ENCODE data around the gene L1CAM. TPM values are rescaled to one million over a fixed set of nuclear protein-coding genes. Genes with fewer than 3 reads are reported as not detected.

L1CAM gene
- total and polyA plus RNA-seq, 9 donors, result 0.84 to 12.0 (median 3.6) TPM

- no peak for DNase-seq
- Histone ChIP-seq H3K4me3 (ENCODE audit: low read length) (no peak within 1 kb of the TSS), H3K4me1 (ENCODE audit: control insufficient read depth, insufficient read depth, low read length) (peaks cover 9% of the 10 kb centered on the region), H3K27me3 (ENCODE audit: control insufficient read depth, insufficient read depth, low read length) (peaks cover 70% of the 10 kb centered on the region), H3K27ac (ENCODE audit: low read length) (no peak within 1 kb of the TSS), H3K36me3 (ENCODE audit: control insufficient read depth, insufficient read depth, low read length) (no peaks in the 10 kb centered on the region), H3K9me3 (replicated peaks; ENCODE audit: control insufficient read depth, low read depth, low read length) (no peaks in the 10 kb centered on the region)
- WGBS (ENCODE audit: insufficient coverage), result 16% methylated on average over 89 of the region's 97 CpGs
Observed at GRCh38 chrX:153829799-153830639, 56.0 kb downstream of the L1CAM start, which contains the start of gene PDZD4. Gene PDZD4, minus strand, starts transcription at chrX:153830544. Its CDS starts 246 bp downstream, at chrX:153830298.

GRCh38 chrX:153829549-153829798, 56.5 kb downstream of the L1CAM start:
- peaks cover 9% of the 10 kb centered on the region for H3K4me1 ChIP-seq (ENCODE audit: control insufficient read depth, insufficient read depth, low read length)
- no peak overlapping the region for H3K27ac ChIP-seq (ENCODE audit: low read length)
- no peak for DNase-seq
- peaks cover 67% of the 10 kb centered on the region for H3K27me3 ChIP-seq (ENCODE audit: control insufficient read depth, insufficient read depth, low read length)
- 19% methylated on average over 27 of the region's 27 CpGs for WGBS (ENCODE audit: insufficient coverage)
- H3K36me3 ChIP-seq (ENCODE audit: control insufficient read depth, insufficient read depth, low read length), result no peaks in the 10 kb centered on the region
- H3K4me3 ChIP-seq (ENCODE audit: low read length), result no peak overlapping the region
- H3K9me3 ChIP-seq (replicated peaks; ENCODE audit: control insufficient read depth, low read depth, low read length), result no peaks in the 10 kb centered on the region

GRCh38 chrX:153828723-153829548, 57.0 kb downstream of the L1CAM start:
- no peak for DNase-seq
- H3K27me3 ChIP-seq (ENCODE audit: control insufficient read depth, insufficient read depth, low read length), result peaks cover 63% of the 10 kb centered on the region
- no peak overlapping the region for H3K4me3 ChIP-seq (ENCODE audit: low read length)
- no peak overlapping the region for H3K27ac ChIP-seq (ENCODE audit: low read length)
- H3K9me3 ChIP-seq (replicated peaks; ENCODE audit: control insufficient read depth, low read depth, low read length), result no peaks in the 10 kb centered on the region
- no peaks in the 10 kb centered on the region for H3K36me3 ChIP-seq (ENCODE audit: control insufficient read depth, insufficient read depth, low read length)
- WGBS (ENCODE audit: insufficient coverage), result 20% methylated on average over 36 of the region's 50 CpGs
- peaks cover 9% of the 10 kb centered on the region for H3K4me1 ChIP-seq (ENCODE audit: control insufficient read depth, insufficient read depth, low read length)

DNA sequence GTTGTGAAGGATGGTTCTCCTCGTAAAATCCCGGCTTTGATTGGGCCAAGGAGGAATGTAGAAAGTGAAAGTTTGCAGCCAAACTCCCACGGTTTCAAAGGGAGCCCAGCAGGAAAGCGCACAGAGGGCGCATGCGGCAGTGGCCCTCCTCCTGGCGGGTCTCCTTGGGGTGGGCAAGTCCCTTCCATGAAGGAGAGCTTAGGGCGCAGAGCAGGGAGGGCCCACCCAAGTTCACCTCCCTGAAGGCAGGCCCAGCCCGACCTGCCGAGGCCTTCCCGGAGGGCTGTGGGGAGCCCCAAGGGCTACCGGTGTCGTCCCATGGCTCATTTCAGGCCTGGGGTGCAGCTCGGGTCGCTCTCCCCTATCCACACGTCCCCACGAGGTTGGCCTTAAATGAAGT, 57.7 kb downstream of the L1CAM start:
- Histone ChIP-seq H3K4me1 (ENCODE audit: control insufficient read depth, insufficient read depth, low read length) (peaks cover 9% of the 10 kb centered on the region), H3K27ac (ENCODE audit: low read length) (no peak overlapping the region), H3K27me3 (ENCODE audit: control insufficient read depth, insufficient read depth, low read length) (peaks cover 59% of the 10 kb centered on the region), H3K4me3 (ENCODE audit: low read length) (no peak overlapping the region), H3K9me3 (replicated peaks; ENCODE audit: control insufficient read depth, low read depth, low read length) (no peaks in the 10 kb centered on the region), H3K36me3 (ENCODE audit: control insufficient read depth, insufficient read depth, low read length) (no peaks in the 10 kb centered on the region)
- DNase-seq, result no peak
- WGBS (ENCODE audit: insufficient coverage), result 54% methylated on average over 13 of the region's 17 CpGs

GRCh38 chrX:153827903-153828302, 58.1 kb downstream of the L1CAM start:
- no peak for DNase-seq
- Histone ChIP-seq H3K4me1 (ENCODE audit: control insufficient read depth, insufficient read depth, low read length) (peaks cover 9% of the 10 kb centered on the region), H3K9me3 (replicated peaks; ENCODE audit: control insufficient read depth, low read depth, low read length) (no peaks in the 10 kb centered on the region), H3K36me3 (ENCODE audit: control insufficient read depth, insufficient read depth, low read length) (no peaks in the 10 kb centered on the region), H3K4me3 (ENCODE audit: low read length) (no peak overlapping the region), H3K27ac (ENCODE audit: low read length) (no peak overlapping the region), H3K27me3 (ENCODE audit: control insufficient read depth, insufficient read depth, low read length) (peaks cover 55% of the 10 kb centered on the region)
- 76% methylated on average over 6 of the region's 9 CpGs for whole genome bisulfite sequencing (ENCODE audit: insufficient coverage)

- H3K27me3 ChIP-seq (ENCODE audit: control insufficient read depth, insufficient read depth, low read length), result peaks cover 47% of the 10 kb centered on the region
- H3K27ac ChIP-seq (ENCODE audit: low read length), result no peak overlapping the region
- H3K9me3 ChIP-seq (replicated peaks; ENCODE audit: control insufficient read depth, low read depth, low read length), result no peaks in the 10 kb centered on the region
- H3K4me1 ChIP-seq (ENCODE audit: control insufficient read depth, insufficient read depth, low read length), result peaks cover 9% of the 10 kb centered on the region
- H3K4me3 ChIP-seq (ENCODE audit: low read length), result no peak overlapping the region
- DNase-seq, result no peak
- no peaks in the 10 kb centered on the region for H3K36me3 ChIP-seq (ENCODE audit: control insufficient read depth, insufficient read depth, low read length)
- no CpG with 5 or more reads among the region's 3 CpGs for WGBS (ENCODE audit: insufficient coverage)
Observed at GRCh38 chrX:153827016-153827415, 59.0 kb downstream of the L1CAM start.

DNA sequence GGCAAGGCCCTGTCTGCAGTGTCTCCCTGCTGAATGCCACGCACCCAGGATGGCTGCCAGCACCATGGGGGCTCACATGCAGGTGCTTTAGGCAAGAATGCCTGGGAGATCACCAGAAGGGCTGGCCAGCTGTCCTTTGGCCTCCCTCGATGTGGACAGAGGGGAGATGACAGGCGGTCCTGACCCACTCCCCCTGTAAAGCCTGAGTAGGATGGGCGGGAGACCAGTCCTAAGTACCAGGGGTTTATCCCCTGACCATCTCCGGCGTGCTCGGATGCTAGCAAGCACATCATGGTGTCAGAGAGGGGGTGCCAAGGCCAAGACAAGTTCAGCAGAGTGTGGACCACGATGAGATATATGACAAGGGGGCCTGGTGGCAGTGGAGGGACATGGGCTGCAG, 60.9 kb downstream of the L1CAM start:
- Histone ChIP-seq H3K36me3 (ENCODE audit: control insufficient read depth, insufficient read depth, low read length) (no peaks in the 10 kb centered on the region), H3K4me1 (ENCODE audit: control insufficient read depth, insufficient read depth, low read length) (peaks cover 9% of the 10 kb centered on the region), H3K27ac (ENCODE audit: low read length) (no peak overlapping the region), H3K27me3 (ENCODE audit: control insufficient read depth, insufficient read depth, low read length) (peaks cover 42% of the 10 kb centered on the region), H3K4me3 (ENCODE audit: low read length) (no peak overlapping the region), H3K9me3 (replicated peaks; ENCODE audit: control insufficient read depth, low read depth, low read length) (no peaks in the 10 kb centered on the region)
- no peak for DNase-seq
- 80% methylated on average over 8 of the region's 8 CpGs for WGBS (ENCODE audit: insufficient coverage)

DNA sequence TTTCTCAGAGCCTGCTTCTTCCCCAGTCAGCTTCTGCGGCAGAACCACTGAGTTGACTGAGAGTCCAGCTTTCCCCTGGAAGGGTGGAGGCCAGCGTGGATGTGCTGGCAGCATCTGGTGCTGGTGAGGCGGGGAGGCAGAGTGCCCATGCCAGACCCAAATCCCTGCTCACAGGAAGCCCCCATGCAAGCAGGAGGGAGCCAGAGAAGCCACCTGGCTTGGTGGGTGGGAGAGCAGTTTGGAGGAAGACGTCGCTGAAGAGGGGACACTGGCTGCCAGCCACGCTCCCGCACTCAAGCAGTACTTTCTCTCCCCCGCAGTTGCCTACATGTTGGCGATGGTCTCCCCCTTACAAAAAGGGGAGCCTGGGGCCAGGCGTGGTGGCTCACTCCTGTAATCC, 61.6 kb downstream of the L1CAM start:
- peaks cover 41% of the 10 kb centered on the region for H3K27me3 ChIP-seq (ENCODE audit: control insufficient read depth, insufficient read depth, low read length)
- DNase-seq, result no peak
- no peak overlapping the region for H3K27ac ChIP-seq (ENCODE audit: low read length)
- no peaks in the 10 kb centered on the region for H3K9me3 ChIP-seq (replicated peaks; ENCODE audit: control insufficient read depth, low read depth, low read length)
- peaks cover 9% of the 10 kb centered on the region for H3K4me1 ChIP-seq (ENCODE audit: control insufficient read depth, insufficient read depth, low read length)
- WGBS (ENCODE audit: insufficient coverage), result 80% methylated on average over 6 of the region's 10 CpGs
- no peaks in the 10 kb centered on the region for H3K36me3 ChIP-seq (ENCODE audit: control insufficient read depth, insufficient read depth, low read length)
- H3K4me3 ChIP-seq (ENCODE audit: low read length), result no peak overlapping the region

DNA sequence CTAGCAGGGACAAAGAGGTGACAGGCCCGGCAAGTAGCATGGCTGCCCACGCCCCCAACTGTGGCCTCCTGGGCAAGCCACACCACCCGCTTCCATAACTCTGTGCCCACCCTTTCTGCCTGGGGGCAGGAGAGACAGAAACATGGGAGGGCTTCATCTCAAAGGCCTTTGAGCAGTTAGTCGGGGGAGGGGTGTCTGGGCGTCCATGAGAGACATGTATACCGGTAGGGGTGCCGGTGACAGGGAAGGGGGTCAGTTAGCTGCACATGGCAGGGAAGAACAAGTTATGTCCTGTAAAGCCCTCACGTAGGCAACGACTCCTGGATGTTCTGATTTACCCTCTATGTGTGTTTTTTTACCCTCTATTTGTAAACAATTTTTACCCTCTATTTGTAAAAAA, 64.9 kb downstream of the L1CAM start:
- Histone ChIP-seq H3K36me3 (ENCODE audit: control insufficient read depth, insufficient read depth, low read length) (no peaks in the 10 kb centered on the region), H3K27me3 (ENCODE audit: control insufficient read depth, insufficient read depth, low read length) (peaks cover 30% of the 10 kb centered on the region), H3K4me3 (ENCODE audit: low read length) (no peak overlapping the region), H3K9me3 (replicated peaks; ENCODE audit: control insufficient read depth, low read depth, low read length) (no peaks in the 10 kb centered on the region), H3K27ac (ENCODE audit: low read length) (no peak overlapping the region), H3K4me1 (ENCODE audit: control insufficient read depth, insufficient read depth, low read length) (peaks cover 7% of the 10 kb centered on the region)
- DNase-seq, result no peak
- 79% methylated on average over 3 of the region's 9 CpGs for WGBS (ENCODE audit: insufficient coverage)

DNA sequence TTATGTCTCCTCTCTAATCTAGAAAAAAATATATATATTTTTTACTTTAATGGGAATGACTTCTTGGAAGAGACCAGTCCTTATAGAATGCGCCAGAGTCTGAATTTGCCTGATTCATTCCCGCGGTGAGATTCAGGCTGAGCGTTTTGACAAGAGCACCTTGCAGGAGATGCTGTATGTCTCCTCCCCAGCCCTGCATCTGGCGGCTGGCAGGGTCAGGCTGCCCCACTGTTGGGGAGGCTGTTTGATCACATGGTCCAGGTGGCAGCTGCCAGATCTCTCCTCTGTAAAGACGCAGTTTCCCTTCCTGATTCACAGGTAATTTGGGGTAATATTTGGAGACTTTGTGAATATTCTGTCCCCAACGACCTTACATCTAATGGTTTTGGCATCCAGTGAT, 65.4 kb downstream of the L1CAM start:
- no peak overlapping the region for H3K27ac ChIP-seq (ENCODE audit: low read length)
- H3K27me3 ChIP-seq (ENCODE audit: control insufficient read depth, insufficient read depth, low read length), result peaks cover 30% of the 10 kb centered on the region
- H3K4me1 ChIP-seq (ENCODE audit: control insufficient read depth, insufficient read depth, low read length), result peaks cover 7% of the 10 kb centered on the region
- no peak for DNase-seq
- H3K9me3 ChIP-seq (replicated peaks; ENCODE audit: control insufficient read depth, low read depth, low read length), result no peaks in the 10 kb centered on the region
- H3K4me3 ChIP-seq (ENCODE audit: low read length), result no peak overlapping the region
- 87% methylated on average over 4 of the region's 7 CpGs for WGBS (ENCODE audit: insufficient coverage)
- no peaks in the 10 kb centered on the region for H3K36me3 ChIP-seq (ENCODE audit: control insufficient read depth, insufficient read depth, low read length)

Data from muscle of leg (tissue), 11 donors.